ENCODE data around the gene ABLIM1. TPM values are rescaled to one million over a fixed set of nuclear protein-coding genes. Genes with fewer than 3 reads are reported as not detected.
A peak's percentile ranks its signal among the peaks of the same experiment; 100 is the strongest.
"Not testable (repeated sequence)": the region's sequence is repeated elsewhere in the genome, so short reads cannot be mapped to it uniquely, and the experiment has no call there.

ABLIM1 gene
- total RNA-seq, 4 donors from 2014 or later = 75.2 to 172 (median 110) TPM

- peaks cover 0 to 10% (median 0%) of the 10 kb centered on the region in 3 donors for H3K4me1 ChIP-seq
- no peak for ATAC-seq
Observed at GRCh38 chr10:114698271-114699061, 40.4 kb upstream of the ABLIM1 start.

GRCh38 chr10:114697061-114697598 is 39.1 kb upstream of the ABLIM1 start:
- TF ChIP-seq EP300 (IDR thresholded peaks at IDR 0.05) (no peak), CTCF (IDR thresholded peaks at IDR 0.05) (no peak), POLR2A (IDR thresholded peaks at IDR 0.05) (no peak), POLR2AphosphoS5 (IDR thresholded peaks at IDR 0.05) (no peak)
- whole genome bisulfite sequencing, 2 donors (ENCODE audit: low coverage in 1 of 2) = 85 to 89% methylated on average over 2 to 6 of the region's 10 CpGs
- Histone ChIP-seq H3K4me1 (peaks cover 0 to 10% (median 0%) of the 10 kb centered on the region in 3 donors), H3K27me3 (no peaks in the 10 kb centered on the region), H3K9me3 (no peaks in the 10 kb centered on the region), H3K4me3 (no peak overlapping the region), H3K27ac (peak overlapping the region in 2 of 4 donors; percentile 14 to 18), H3K36me3 (no peaks in the 10 kb centered on the region)
- ATAC-seq = peak; percentile 36

More at GRCh38 chr10:114698271-114699061, 40.4 kb upstream of the ABLIM1 start:
- Histone ChIP-seq H3K9me3 (no peaks in the 10 kb centered on the region), H3K4me3 (no peak overlapping the region), H3K27ac (peak overlapping the region in 1 of 4 donors; percentile 2), H3K36me3 (no peaks in the 10 kb centered on the region), H3K27me3 (no peaks in the 10 kb centered on the region)
- TF ChIP-seq POLR2A (IDR thresholded peaks at IDR 0.05) (no peak), POLR2AphosphoS5 (IDR thresholded peaks at IDR 0.05) (no peak), CTCF (IDR thresholded peaks at IDR 0.05) (no peak), EP300 (IDR thresholded peaks at IDR 0.05) (no peak)

- peaks cover 0 to 10% (median 0%) of the 10 kb centered on the region in 3 donors for H3K4me1 ChIP-seq
- H3K9me3 ChIP-seq, ATAC-seq, H3K4me3 ChIP-seq, H3K27ac ChIP-seq, H3K27me3 ChIP-seq, H3K36me3 ChIP-seq: not testable (repeated sequence)
Observed at GRCh38 chr10:114696301-114696700, 38.2 kb upstream of the ABLIM1 start.

GRCh38 chr10:114694752-114695151 is 36.7 kb upstream of the ABLIM1 start:
- Histone ChIP-seq H3K27ac (no peak overlapping the region), H3K27me3 (no peaks in the 10 kb centered on the region), H3K36me3 (no peaks in the 10 kb centered on the region), H3K4me1 (peaks cover 0 to 10% (median 0%) of the 10 kb centered on the region in 3 donors), H3K4me3 (no peak overlapping the region), H3K9me3 (no peaks in the 10 kb centered on the region)
- WGBS, 2 donors (ENCODE audit: low coverage in 1 of 2) = 45 to 62% methylated on average over 6 to 8 of the region's 8 CpGs
- ATAC-seq = no peak
- TF ChIP-seq CTCF (IDR thresholded peaks at IDR 0.05) (peak in 3 of 4 experiments; percentile 8 to 38 (median 13)), EP300 (IDR thresholded peaks at IDR 0.05) (no peak)

GRCh38 chr10:114694062-114694461 is 36.0 kb upstream of the ABLIM1 start:
- Histone ChIP-seq H3K4me3 (no peak overlapping the region), H3K4me1 (peaks cover 0 to 10% (median 0%) of the 10 kb centered on the region in 3 donors), H3K9me3 (no peaks in the 10 kb centered on the region), H3K27me3 (no peaks in the 10 kb centered on the region), H3K36me3 (no peaks in the 10 kb centered on the region), H3K27ac (no peak overlapping the region)
- WGBS, 2 donors (ENCODE audit: low coverage in 1 of 2) = 82 to 90% methylated on average over 1 to 2 of the region's 3 CpGs
- ATAC-seq = no peak
- TF ChIP-seq POLR2A (IDR thresholded peaks at IDR 0.05) (no peak), POLR2AphosphoS5 (IDR thresholded peaks at IDR 0.05) (no peak), EP300 (IDR thresholded peaks at IDR 0.05) (no peak), CTCF (IDR thresholded peaks at IDR 0.05) (no peak)
